ENCODE measurements around the gene ACBD3. TPM values are rescaled to one million over a fixed set of nuclear protein-coding genes. Genes with fewer than 3 reads are reported as not detected.

ACBD3 gene
- total and polyA plus RNA-seq, 10 of the 15 experiments (the other 5 are each of a cell fraction or from before 2014, with no cell fraction given) = 7.5 to 27.9 (median 20.3) TPM

- no peak for FAIRE-seq
- DNase-seq (ENCODE audit: low read depth, low spot score) = no peak
- POLR2A ChIA-PET = interaction anchor here (1.2 kb wide), 1 partner anchor 21 kb away, joined by 4 read pairs; no protein-coding TSS in a partner anchor
- RAD21 ChIA-PET (ENCODE audit: unreplicated experiment) = interaction anchor here (0.5 to 1.9 kb wide), 2 partner anchors 40 to 47 kb away, joined by 3 to 7 read pairs; no protein-coding TSS in a partner anchor
- Histone ChIP-seq H2AFZ (ENCODE audit: control insufficient read depth, low read depth, low read length) (no peak overlapping the region), H3K27me3 (replicated peaks in 1 of 2; ENCODE audit: control insufficient read depth in 2 of 2, insufficient read depth in 2 of 2, low read length in 1 of 2) (no peaks in the 10 kb centered on the region), H3K79me2 (ENCODE audit: control insufficient read depth, insufficient read depth, low read length) (no peaks in the 10 kb centered on the region), H3K4me1 (ENCODE audit: control insufficient read depth, insufficient read depth, low read length) (peaks cover 13% of the 10 kb centered on the region; the same call in 1 of the 2 replicates), H3K4me3 (no peak overlapping the region), H4K20me1 (ENCODE audit: control insufficient read depth, insufficient read depth) (no peaks in the 10 kb centered on the region), H3K36me3 (ENCODE audit: control insufficient read depth in 2 of 2, insufficient read depth in 2 of 2, low read length in 1 of 2) (no peaks in the 10 kb centered on the region), H3K9ac (ENCODE audit: control insufficient read depth, insufficient read depth, low read length) (no peak overlapping the region), H3K27ac (ENCODE audit: control insufficient read depth, insufficient read depth) (no peak overlapping the region), H3K4me2 (ENCODE audit: control insufficient read depth, insufficient read depth) (no peak overlapping the region), H3K9me3 (replicated peaks; ENCODE audit: control insufficient read depth, insufficient read depth, low read length) (no peaks in the 10 kb centered on the region)
- in situ Hi-C loops (cut with MboI) (no loop called here), intact Hi-C loops (cut with micrococcal nuclease; ENCODE audit: unreplicated experiment) (no loop called here)
- CTCF ChIA-PET = interaction anchor here (2.2 to 3.8 kb wide), 2 partner anchors 15 to 40 kb away, joined by 6 to 16 read pairs; no protein-coding TSS in a partner anchor
- WGBS (ENCODE audit: insufficient coverage, insufficient replicate concordance, low lambda C conversion rate, missing lambda C conversion rate) = 47% methylated on average over 8 of the region's 8 CpGs
- ATAC-seq = no peak
- no TSS peak for BruUV-seq (replicated peaks)
- SMC1A ChIA-PET (ENCODE audit: uncharacterized antibody, unreplicated experiment) = interaction anchor here (1.0 kb wide), 1 partner anchor 40 kb away, joined by 5 read pairs; no protein-coding TSS in a partner anchor
- TF ChIP-seq FOXK2 (IDR thresholded peaks at IDR 0.05) (no peak), BCL11A (IDR thresholded peaks at IDR 0.05; ENCODE audit: low read depth, low read length) (no peak), SUZ12 (IDR thresholded peaks at IDR 0.05; ENCODE audit: unreplicated experiment) (no peak), ZBTB4 (CRISPR knock-in tag; IDR thresholded peaks at IDR 0.05) (no peak), CHD4 (IDR thresholded peaks at IDR 0.05) (no peak), KLF5 (IDR thresholded peaks at IDR 0.05; ENCODE audit: partially characterized antibody) (no peak), NFYB (IDR thresholded peaks at IDR 0.05; ENCODE audit: insufficient read depth, low read depth, low read length) (no peak), HDAC2 (IDR thresholded peaks at IDR 0.05) (no peak), BCL3 (IDR thresholded peaks at IDR 0.05; ENCODE audit: borderline replicate concordance, insufficient read depth, low read depth, low read length, poor library complexity, severe bottlenecking) (no peak), POU2F2 (IDR thresholded peaks at IDR 0.05; ENCODE audit: borderline replicate concordance, low read depth, low read length) (no peak), SREBF1 (IDR thresholded peaks at IDR 0.05; ENCODE audit: low read length) (no peak), CHD2 (IDR thresholded peaks at IDR 0.05; ENCODE audit: borderline replicate concordance, low read depth, low read length) (no peak), ETV6 (conservative IDR thresholded peaks at IDR 0.05 in 1 of 2, IDR thresholded peaks at IDR 0.05 in 1 of 2; ENCODE audit: borderline replicate concordance in 1 of 2, low read depth in 1 of 2) (no peak), MTA2 (IDR thresholded peaks at IDR 0.05; ENCODE audit: low read depth) (no peak), MLLT1 (IDR thresholded peaks at IDR 0.05) (no peak), ZBED1 (IDR thresholded peaks at IDR 0.05; ENCODE audit: borderline replicate concordance) (no peak), NKRF (conservative IDR thresholded peaks at IDR 0.05) (no peak)
These were observed 81.8 kb downstream of the ACBD3 start for GRCh38 chr1:226104671-226105121.

All from GM12878 (cell line).